ENCODE measurements around the gene PPP1R2.

Gene PPP1R2

GRCh38 chr3:195565716-195566115 is 22.6 kb upstream of the PPP1R2 start:
- DNase-seq (ENCODE audit: low spot score) = no peak

GRCh38 chr3:195563317-195563716 is 20.2 kb upstream of the PPP1R2 start:
- DNase-seq (ENCODE audit: low spot score) = no peak

DNA sequence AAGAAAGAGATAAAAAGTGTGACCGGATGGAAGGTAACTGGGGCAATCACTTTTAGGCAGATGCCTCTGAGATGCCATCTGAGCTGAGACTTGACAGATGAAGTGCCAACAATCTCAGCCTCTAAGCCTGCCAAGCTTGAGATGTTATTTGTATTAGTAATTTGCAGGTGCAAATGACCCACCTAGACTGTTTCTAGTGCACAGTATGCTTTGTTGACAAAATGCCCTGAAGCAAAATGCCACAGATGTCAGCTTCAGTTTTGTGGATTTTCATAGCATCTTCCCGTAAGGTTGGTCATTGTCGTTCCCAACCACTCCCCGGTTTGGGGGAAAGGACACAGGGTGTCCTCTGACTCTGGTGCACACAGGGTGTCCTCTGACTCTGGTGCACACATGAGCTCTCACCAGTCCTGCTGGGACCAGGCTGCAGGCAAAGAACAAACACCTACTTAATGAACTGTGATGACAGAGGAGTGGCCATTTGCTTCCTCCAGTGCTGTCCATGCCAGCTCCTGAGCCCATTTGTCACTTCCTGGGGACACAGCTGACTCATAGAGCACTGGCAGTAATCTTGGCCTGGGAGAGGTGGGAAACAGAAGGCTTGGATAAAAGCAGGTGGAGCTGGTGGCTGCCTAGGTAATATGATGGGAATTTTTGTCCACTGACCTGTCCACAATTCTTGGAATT is 16.7 kb upstream of the PPP1R2 start:
- DNase-seq (ENCODE audit: low spot score) = peak; percentile 85

GRCh38 chr3:195558602-195559001 is 15.5 kb upstream of the PPP1R2 start:
- peak; percentile 82 for DNase-seq (ENCODE audit: low spot score)

- DNase-seq (ENCODE audit: low spot score) = no peak
These were observed 14.2 kb upstream of the PPP1R2 start for GRCh38 chr3:195557322-195557721.

GRCh38 chr3:195556390-195556789 is 13.3 kb upstream of the PPP1R2 start:
- no peak for DNase-seq (ENCODE audit: low spot score)

DNA sequence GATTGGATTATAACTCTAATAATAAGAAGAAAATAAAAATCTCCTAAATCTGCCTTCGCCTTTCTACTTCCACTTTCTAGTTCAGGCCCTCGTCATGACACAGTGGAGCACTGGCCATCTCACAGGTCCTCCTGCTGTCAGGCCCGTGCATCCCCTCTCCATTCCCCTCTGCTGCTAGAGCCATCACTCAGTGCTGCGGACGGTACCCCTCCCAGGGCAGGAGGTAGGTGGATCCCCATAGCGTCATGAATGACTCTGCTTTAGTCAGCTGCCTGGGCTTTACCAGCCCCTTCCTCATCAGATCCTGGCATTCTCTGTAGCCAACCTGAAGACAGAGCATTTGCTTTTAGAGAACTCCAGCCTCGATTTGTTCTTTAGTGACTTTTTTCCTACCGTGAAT is 12.0 kb upstream of the PPP1R2 start:
- DNase-seq (ENCODE audit: low spot score) = no peak

DNA sequence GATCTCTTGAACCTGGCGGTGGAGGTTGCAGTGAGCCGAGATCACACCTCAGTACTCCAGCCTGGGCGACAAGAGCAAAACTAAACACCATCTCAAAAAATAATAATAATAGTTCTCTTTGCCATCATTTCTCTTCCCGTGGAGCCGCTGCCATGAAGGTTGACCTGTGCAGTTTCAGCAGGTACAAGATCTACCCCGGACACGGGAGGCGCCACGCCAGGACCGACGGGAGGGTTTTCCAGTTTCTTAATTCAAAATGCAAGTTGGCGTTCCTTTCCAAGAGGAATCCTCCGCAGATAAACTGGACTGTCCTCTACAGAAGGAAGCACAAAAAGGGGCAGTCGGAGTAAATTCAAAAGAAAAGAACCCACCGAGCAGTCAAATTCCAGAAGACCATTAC is 11.3 kb upstream of the PPP1R2 start:
- no peak for DNase-seq (ENCODE audit: low spot score)

- no peak for DNase-seq (ENCODE audit: low spot score)
These were observed 10.1 kb upstream of the PPP1R2 start for GRCh38 chr3:195553268-195553667.

- DNase-seq (ENCODE audit: low spot score) = no peak
These were observed 8.4 kb upstream of the PPP1R2 start for GRCh38 chr3:195551381-195551978.

- peak; percentile 60 for DNase-seq (ENCODE audit: low spot score)
These were observed 7.6 kb upstream of the PPP1R2 start for GRCh38 chr3:195550723-195551122.

- no peak for DNase-seq (ENCODE audit: low spot score)
These were observed 6.9 kb upstream of the PPP1R2 start for GRCh38 chr3:195549931-195550519.

- DNase-seq (ENCODE audit: low spot score) = peak; percentile 38
These were observed 5.9 kb upstream of the PPP1R2 start for GRCh38 chr3:195548987-195549386.

- no peak for DNase-seq (ENCODE audit: low spot score)
These were observed 5.4 kb upstream of the PPP1R2 start for GRCh38 chr3:195548501-195548900.

DNA sequence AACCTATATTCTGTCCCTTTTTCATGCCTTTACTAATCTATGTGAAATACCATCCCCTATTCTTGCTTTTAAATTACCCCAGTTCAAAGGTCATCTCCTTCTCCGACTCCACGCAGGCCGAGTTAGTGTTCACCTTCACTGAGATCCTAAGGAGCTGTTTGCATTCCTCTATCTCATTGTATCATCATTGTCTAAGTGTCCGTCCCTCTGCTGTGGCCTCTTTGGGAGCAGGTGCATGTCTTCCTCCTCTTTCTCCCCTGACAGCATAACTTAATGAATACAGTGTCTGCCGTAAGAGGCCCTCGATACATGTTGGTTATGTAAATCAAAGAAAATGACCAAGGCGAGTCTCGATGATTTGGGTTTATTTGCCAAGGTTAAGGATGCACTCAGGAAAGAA is 4.9 kb upstream of the PPP1R2 start:
- DNase-seq (ENCODE audit: low spot score) = no peak

DNA sequence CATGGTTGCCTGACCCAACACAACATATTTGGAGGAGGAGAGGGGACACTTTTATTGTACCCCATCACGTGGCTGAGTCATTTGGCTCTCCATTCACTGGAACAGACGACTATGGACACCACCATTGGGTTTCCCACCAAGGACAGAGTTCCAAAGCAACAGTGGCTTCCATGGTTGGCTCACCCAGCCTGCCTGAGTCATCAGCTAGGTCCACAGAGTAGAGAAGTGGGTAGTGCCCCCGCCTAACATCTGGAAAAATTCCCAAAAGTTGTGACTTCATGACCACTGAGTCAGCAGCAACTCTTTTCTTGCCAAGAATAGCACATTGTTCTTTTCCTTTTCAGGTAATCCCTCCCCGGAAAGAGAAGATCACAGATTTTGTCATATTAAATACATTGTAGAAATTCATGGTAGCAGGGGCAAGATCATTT is 3.0 kb upstream of the PPP1R2 start:
- peak; percentile 95 for DNase-seq (ENCODE audit: low spot score)

DNA sequence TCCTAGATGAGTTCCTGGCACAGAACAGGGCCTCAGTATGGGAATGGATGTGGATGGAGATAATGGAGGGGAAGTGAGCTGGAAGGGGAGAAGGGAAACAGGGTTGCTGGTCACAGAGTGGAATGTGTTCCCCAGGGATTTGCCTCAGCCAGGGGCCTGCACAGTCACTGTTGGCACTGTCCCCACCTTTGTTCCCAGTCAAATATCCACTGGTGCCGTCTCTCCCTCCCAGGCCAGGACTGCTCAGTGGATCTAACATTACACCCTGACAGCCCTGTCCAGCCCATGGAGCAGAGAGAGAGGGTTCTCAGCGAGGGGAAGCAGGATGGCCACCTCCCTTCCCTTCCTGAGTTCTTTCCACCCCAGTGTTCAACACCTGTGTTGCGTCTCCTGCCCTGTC is 1.5 kb upstream of the PPP1R2 start:
- DNase-seq (ENCODE audit: low spot score) = no peak

- no peak for DNase-seq (ENCODE audit: low spot score)
These were observed 1.1 kb upstream of the PPP1R2 start for GRCh38 chr3:195544230-195544536.

DNA sequence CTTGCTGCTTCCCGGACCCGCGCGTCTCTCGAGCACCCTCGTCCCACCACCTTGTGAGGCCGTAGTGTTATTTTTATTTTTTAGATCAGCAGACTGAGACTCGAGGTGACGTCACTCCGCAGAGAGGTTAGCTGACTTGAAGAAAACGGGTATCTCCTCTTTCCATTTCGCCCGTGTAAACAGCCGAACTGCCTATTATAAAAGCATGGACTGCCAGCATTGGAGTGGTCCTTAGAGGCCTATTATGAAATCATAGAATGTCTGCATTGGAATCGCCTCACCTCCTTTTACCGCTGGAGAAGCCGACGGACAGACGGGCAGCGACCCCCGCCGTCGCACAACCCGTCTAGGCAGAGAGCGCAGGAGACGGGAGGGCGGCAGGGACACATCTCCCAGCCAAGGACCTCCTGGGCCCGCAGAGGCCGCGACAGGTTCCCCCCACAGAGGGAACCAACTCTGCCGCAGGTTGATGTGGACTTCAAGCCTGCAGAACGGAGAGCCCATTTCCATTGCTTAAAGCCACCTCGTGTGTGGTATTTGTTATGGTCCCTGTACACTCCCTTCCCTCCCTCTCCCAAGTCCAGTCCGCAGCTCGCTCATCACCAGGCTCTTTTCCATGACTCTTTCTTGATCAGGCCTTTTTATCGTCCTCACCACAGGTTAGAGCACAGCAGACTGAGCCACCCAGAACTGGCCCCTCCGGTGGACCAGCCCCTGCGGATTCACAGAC is 540 bp upstream of the PPP1R2 start:
- no peak for DNase-seq (ENCODE audit: low spot score)

GRCh38 chr3:195542316-195542697 is 818 bp downstream of the PPP1R2 start:
- DNase-seq (ENCODE audit: low spot score) = peak; percentile 26

DNA sequence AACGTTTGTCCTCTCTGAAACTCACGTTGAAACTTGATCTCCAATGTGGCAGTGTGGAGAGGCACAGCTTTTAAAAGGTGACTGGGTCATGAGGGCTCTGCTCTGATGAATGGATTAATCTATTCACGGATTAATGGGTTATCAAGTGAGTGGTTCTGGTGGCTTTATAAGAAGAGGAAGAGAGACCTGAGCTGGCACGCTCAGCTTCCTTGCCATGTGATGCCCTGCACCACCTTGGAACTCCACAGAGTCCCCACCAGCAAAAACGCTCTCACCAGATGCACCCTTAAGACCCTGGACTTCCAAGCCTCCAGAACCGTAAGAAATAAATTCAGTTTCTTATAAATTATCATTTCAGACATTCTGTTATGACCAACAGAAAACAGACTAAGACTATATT is 2.6 kb downstream of the PPP1R2 start:
- DNase-seq (ENCODE audit: low spot score) = no peak

GRCh38 chr3:195540027-195540426 is 3.1 kb downstream of the PPP1R2 start:
- no peak for DNase-seq (ENCODE audit: low spot score)

DNA sequence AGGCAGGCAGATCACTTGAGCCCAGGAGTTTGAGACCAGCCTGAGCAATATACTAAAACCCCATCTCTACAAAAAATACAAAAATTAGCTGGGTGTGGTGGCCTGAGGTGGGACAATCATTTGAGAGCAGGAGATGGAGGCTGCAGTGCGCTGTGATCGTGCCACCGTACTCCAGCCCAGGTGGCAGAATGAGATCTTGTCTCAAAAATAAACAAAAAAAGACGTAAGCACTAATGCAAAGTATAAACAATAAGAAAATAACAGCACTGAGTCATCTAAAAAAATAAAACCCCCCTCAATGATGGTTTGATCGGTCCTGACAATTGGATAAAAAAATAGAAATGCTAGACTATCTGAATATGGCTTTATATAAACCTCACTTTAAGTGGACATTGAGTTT is 3.6 kb downstream of the PPP1R2 start:
- DNase-seq (ENCODE audit: low spot score) = no peak

All from kidney tubule cell (primary cell).